SK-N-MC (cell line): Measurements from ENCODE around the gene CFAP74.

ENCODE experiments used
- EZH2 ChIP-seq: fragments of 200-600 bp; sonication (generic); IDR thresholded peaks from one replicate; pipeline ENCODE4 v1.6.1; 2017; ENCODE audit warnings: antibody characterized with exemption
- FOXP2 ChIP-seq: optimal IDR thresholded peaks from 2 replicates; pipeline ENCODE3; 2011; ENCODE audit warnings: mild to moderate bottlenecking, moderate library complexity; ENCODE audit not compliant: insufficient read depth; ENCODE audit errors: extremely low read length, control extremely low read depth
- POLR2AphosphoS5 ChIP-seq: IDR thresholded peaks from 2 replicates; pipeline ENCODE4 v1.6.1; 2012; ENCODE audit warnings: mild to moderate bottlenecking, low read depth, low read length, borderline replicate concordance

GRCh38 chr1:1969953-1970716 is 33.5 kb downstream of the CFAP74 start:
- no peak for TF ChIP-seq EZH2
- no peak for TF ChIP-seq POLR2AphosphoS5
- TF ChIP-seq FOXP2, result no peak
